Measurements from ENCODE around the gene VSTM4.

Gene VSTM4

DNA sequence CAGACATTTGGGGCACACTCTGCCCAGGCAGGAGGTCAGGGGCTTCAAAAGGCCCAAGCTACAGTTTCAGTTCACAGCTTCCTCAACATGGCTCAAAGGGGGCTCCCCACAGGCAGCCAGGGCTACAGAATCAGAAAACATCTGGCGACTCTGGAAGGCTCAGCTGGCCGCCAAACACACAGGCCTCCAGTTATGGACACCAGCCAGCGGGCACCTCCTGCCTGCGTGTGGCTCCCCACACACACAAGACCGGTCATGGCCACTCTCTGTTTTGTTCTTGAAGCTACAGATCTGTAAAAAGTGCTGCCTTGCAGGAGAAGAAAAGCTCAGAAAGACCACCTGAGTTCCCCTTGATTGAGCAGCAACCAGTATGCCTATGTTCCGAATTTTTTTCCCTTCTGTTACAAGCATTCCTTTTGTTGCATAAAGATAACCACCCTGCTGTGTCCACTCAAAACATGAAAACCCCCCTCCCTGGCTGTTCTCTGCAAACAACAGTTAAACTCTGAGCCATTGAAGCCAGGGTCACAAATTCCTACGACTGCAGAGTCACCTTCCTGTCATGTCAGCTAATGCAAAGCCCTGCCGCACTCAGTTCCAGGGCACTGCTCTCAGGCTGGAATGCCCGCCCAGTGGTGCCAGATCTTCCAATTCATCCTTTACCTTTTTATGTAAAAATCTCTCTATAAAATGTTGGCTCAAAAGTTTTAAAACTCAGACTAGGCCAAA is 33.6 kb downstream of the VSTM4 start:
- TF ChIP-seq ZNF274 (IDR thresholded peaks at IDR 0.05; ENCODE audit: low read depth, low read length): no peak
- no peak overlapping the region for H3K4me3 ChIP-seq (ENCODE audit: low read length)

DNA sequence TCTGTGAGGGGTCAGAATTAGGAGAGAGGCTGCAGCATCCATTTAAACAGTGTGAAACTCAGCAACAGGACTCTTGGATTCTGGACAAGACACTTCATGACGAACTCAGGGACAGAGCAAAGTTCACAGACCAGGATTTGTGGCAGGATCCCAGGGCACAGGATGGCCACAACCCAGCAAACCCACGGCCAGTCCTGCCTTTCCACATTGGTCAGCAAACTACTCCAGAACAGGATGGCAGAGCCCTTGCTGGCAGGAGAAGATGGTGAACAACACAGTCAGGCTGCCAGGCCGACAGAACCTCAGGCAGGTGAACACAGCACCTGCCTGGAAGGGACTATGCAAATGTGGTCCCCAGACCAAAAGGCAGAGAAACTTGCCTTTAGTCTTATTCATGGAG is 34.4 kb downstream of the VSTM4 start:
- TF ChIP-seq ZNF274 (IDR thresholded peaks at IDR 0.05; ENCODE audit: low read depth, low read length): no peak
- no peak overlapping the region for H3K4me3 ChIP-seq (ENCODE audit: low read length)

DNA sequence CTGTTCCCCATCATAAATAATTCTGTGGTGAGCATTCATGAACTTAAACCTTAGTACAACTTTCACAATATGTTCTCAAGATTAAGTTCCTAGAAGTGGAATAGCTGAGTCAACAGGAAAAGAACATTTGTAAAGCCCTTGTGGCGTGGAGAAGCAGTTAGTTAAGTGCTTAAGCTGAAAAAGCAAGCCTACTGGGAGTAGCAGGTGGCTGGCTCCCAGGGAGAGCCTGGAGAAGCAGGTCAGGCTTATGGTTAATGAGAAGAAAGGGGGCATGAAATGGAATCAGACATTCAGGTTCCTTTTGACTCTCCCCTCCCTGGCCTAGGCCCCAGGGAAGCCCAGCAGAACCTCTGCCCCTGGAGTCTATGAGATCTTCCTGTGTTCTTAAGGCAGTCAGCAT is 35.3 kb downstream of the VSTM4 start:
- no peak overlapping the region for H3K4me3 ChIP-seq (ENCODE audit: low read length)
- no peak for TF ChIP-seq ZNF274 (IDR thresholded peaks at IDR 0.05; ENCODE audit: low read depth, low read length)

DNA sequence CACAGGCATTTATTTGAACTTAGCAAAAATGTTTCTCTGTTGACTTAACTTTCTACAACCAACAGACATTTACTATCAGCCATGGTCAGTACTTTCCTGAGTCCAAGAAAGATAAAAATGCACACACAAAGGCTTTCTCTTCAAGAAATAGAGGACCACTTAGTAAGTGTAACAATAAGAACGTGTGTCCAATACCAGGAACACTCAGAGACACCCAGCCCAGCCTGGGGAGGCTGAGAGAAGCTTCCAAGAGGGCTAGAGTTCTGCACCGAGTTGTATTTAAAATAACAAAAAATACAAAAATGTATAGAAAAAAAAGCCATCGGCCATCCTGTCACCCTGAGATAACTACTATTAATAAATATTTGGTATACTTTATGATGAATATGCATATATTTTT is 35.8 kb downstream of the VSTM4 start:
- TF ChIP-seq ZNF274 (IDR thresholded peaks at IDR 0.05; ENCODE audit: low read depth, low read length): no peak
- no peak overlapping the region for H3K4me3 ChIP-seq (ENCODE audit: low read length)

DNA sequence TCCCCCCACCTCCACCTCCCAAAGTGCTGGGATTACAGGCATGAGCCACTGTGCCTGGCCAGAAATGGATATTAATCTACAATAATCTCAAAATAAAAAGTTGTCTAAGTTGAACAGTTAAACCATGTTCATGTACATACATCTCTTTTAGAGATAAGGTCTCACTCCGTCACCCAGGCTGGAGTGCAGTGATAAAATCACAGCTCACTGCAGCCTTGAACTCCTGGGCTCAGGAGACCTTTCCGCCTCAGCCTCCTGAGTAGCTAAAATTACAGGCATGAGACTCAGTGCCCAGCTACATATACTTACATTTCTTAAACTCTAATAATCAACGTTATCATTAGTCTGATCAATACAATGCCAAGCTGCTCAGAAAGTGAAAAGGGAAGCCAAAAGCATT is 36.2 kb downstream of the VSTM4 start:
- TF ChIP-seq ZNF274 (IDR thresholded peaks at IDR 0.05; ENCODE audit: low read depth, low read length): no peak

DNA sequence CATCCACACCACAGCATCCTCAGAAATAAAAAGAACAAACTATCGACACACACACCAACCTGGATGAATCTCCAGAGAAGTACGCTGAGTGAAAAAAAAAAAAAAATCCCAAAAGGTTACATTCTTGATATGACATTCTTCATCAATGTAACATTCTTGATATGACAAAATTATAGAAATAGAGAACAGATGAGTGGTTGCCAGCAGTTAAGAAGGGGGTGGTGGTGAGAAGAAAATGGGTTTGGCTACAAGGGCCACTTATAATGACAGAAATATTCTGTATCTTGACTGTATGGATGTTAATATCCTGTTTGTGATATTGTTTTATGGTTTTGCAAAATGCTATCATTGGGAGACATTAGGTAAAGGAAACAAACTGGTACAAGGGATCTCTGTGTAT is 36.9 kb downstream of the VSTM4 start:
- no peak for TF ChIP-seq ZNF274 (IDR thresholded peaks at IDR 0.05; ENCODE audit: low read depth, low read length)
- H3K4me3 ChIP-seq (ENCODE audit: low read length): no peak overlapping the region

More for the DNA sequence above, 36.2 kb downstream of the VSTM4 start:
- H3K4me3 ChIP-seq (ENCODE audit: low read length): no peak overlapping the region

DNA sequence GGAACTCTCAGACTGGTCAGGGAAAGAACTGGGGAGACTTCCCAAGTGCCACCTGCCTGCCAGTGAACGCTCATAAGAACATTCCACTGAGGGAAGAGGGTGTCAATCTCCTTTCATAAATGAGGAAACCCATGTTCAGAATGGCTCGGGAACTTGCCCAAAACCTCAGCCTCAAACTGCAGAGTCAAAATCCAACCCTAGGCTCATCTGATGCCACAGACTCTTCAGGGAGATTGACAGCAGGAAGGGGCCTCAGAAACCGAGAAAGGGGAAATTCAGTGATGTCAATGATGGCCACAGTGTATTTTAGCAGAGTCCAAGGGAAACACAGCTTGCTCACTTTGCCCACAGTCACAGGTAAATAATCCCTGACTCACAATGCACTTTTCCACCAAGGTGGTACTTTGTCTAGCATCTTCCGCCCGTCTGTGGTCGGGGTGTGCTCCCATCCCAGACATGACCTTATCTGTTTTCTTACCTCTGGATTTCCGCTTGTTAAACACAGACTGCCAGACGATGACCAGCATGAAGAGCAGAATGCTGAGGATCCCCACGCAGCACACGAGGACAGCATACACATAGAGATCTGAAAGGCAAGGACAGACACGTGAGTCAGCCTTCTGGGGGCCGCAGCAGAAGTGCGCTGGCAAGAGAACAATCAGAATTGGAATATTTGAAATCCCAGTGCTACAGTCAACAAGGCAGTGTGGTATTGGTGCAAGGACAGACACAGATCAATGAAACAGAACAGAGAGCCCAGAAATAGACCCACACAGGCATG is 38.4 kb downstream of the VSTM4 start:
- no peak for TF ChIP-seq ZNF274 (IDR thresholded peaks at IDR 0.05; ENCODE audit: low read depth, low read length)
- H3K4me3 ChIP-seq (ENCODE audit: low read length): no peak overlapping the region; the same call in 1 of the 2 replicates

DNA sequence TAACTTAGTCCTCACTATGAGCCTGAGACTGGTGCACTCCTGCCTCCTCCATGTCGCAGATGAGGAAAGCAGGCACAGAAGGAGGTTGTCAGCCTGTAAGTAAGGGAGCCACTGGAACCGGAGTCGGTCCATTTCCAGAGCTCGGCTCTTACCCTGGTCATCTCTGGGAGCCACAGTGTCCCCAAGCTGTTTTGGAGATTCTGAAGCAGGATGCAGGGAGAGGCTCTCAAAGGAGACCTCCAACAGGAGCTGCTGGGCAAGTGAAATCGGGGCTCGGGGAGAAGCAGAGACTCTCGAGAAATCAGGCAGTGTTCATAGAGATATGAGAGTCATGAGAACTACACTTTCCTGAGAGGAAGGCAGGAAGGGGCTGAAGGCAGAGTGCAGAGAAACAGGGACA is 39.0 kb downstream of the VSTM4 start:
- TF ChIP-seq ZNF274 (IDR thresholded peaks at IDR 0.05; ENCODE audit: low read depth, low read length): no peak
- H3K4me3 ChIP-seq (ENCODE audit: low read length): no peak overlapping the region; the same call in 1 of the 2 replicates

DNA sequence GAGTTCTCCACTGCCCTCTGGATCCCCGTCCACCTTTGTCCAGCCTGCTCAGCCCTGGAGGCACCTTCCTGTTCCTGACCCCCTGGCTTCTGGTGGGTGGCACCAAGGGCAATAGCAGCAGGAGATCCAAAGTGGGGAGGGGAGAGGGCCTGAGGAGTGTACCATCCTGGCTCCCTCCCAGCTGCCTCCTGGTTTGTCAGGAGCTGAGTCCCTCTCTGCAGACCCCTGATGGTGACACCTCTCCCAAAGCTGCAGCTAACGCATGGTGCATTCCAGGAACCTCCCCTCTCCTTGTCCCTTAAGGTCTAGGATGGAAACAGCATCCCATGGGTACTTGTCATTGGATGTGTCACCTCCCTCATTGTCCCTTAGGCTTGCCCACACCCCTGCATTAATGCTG is 39.6 kb downstream of the VSTM4 start:
- H3K4me3 ChIP-seq (ENCODE audit: low read length): no peak overlapping the region
- no peak for TF ChIP-seq ZNF274 (IDR thresholded peaks at IDR 0.05; ENCODE audit: low read depth, low read length)

DNA sequence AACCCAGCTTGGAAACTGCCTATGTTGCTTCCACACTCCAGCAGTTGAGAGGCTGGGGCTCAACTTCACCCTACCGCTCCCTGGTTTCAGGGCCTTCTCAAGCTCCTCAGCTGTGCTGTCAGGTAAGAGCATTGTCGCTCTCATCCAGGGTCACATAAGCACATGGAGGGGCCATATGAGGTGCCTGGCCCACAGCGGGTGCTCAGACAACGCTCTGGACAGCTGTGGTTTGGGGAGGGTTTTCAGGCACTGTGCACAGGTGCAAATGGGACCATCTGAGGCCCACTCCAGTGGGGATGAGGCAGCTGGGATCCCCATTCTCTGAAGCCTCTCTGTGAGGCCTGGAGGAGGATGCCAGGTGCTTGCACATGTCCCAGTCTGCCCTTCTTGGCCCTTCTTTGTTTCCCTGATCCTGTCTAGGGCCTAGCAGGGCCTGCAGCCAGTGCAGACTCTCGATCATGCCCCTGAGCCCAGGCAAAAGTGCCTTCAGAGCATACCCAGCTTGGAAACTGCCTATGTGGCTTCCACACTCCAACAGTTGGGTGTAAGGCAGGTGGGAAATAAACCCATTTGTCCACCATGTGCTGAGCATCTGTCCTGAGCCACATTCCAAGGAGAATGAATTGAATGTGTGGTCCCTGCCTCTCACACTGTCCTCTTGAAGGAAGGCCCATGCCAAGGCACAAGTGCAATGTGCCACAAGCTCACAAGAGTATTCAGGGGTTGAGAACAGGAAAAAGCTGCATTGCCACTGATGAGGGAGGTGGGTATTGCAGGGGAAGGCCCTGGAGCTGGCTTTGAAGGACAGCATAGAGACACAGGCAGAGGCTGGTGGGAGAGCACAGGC is 40.3 kb downstream of the VSTM4 start:
- no peak for TF ChIP-seq ZNF274 (IDR thresholded peaks at IDR 0.05; ENCODE audit: low read depth, low read length)

DNA sequence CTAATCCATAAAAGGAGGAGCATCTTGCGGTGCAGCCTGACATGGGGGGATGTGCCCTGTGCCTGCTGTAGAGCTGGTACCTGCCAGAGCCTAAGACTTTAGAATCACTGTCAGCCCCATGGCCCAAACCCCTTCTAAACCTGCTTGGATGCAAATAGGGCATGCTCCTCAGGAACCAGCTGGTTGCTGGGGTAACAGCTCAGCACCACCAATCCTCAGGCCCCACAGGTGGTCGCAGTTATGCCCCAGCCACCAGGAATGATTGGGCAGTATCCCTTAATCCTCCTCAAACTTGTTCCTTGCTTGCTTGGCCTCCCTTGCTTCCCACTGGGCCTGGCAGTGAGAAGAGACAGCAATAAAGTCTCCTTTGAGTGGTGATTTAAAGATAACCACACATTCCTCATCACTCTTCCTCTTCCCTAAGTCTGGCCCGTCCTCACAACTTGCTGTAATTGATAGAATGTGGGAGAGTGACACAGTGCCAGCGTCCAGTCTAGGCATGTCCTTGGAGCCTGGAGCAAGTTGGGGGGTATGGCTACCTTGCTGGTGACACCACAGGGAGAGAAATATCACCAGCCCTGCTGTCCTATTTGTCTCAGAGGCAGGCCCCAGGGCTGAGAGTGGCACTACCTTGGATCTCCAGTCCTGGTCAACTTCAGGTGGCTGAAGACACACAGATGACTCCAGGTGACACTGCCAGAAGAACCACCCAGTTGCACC is 43.0 kb downstream of the VSTM4 start:
- no peak overlapping the region for H3K4me3 ChIP-seq (ENCODE audit: low read length)
- TF ChIP-seq ZNF274 (IDR thresholded peaks at IDR 0.05; ENCODE audit: low read depth, low read length): no peak

More for the DNA sequence above, 40.3 kb downstream of the VSTM4 start:
- no peak overlapping the region for H3K4me3 ChIP-seq (ENCODE audit: low read length)

DNA sequence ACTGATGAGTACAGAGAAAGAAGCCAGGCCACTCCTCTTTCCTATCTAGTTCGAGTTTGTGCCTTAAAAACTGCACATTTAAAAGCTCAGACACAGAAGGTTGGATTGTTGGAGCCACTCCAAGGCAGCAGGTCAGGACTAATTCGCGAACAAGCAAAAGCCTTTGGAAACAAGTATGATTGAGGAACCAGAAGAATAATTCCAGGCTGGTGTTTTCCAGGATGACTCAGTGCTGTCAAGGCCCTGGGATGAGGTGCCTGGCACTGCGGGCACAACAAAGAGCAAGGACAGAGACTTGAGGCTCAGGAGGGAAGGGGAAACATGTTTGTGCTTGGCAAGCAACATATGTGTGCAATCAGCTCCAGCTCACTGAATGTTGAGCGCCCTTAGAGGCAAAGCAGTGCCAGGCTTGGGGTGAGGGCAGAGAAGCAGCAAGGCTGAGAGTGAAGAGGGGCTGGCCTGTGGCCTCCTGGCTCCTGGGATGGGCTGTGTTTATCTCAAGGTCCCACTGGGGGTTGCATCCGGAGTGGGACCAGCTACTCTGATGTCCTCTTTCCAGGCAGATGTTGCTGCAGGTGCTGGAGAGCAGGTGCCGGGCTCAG is 44.1 kb downstream of the VSTM4 start:
- no peak overlapping the region for H3K4me3 ChIP-seq (ENCODE audit: low read length)
- no peak for TF ChIP-seq ZNF274 (IDR thresholded peaks at IDR 0.05; ENCODE audit: low read depth, low read length)

DNA sequence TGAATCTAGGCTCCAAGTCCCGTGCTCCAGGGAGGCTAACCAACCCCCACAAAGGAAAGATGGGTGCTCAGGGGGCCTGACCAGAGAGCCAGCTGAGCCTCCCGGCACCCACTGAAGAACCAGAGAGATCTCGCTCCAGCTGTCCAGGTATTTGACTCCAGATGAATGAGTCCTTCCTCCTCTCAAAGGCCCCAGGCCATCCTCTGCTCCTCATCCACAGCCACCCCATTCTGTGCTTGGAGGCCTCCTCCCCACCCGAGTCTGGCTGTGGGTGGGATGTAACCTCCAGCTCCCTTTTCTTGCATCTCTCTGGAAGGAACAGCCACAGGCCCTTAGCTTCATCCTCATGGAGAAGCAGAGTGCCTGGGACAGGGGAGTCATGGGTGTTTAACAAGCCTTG is 44.6 kb downstream of the VSTM4 start:
- TF ChIP-seq ZNF274 (IDR thresholded peaks at IDR 0.05; ENCODE audit: low read depth, low read length): no peak
- no peak overlapping the region for H3K4me3 ChIP-seq (ENCODE audit: low read length)

Data from GM08714 (cell line).